Fibroblast of the aortic adventitia (primary cell): ENCODE measurements around the gene TRIP6. TPM values are rescaled to one million over a fixed set of nuclear protein-coding genes. Genes with fewer than 3 reads are reported as not detected.
A peak's percentile ranks its signal among the peaks of the same experiment; 100 is the strongest.

Experiments
- DNase-seq: peaks from one replicate; pipeline ENCODE4 v3.0.0-alpha.2; 2010; ENCODE audit warnings: low read depth
- H3K4me3 ChIP-seq: 2 replicates; pipeline ENCODE4 v1.5.1; 2011; ENCODE audit warnings: low read depth, mild to moderate bottlenecking, control low read depth, low read length, moderate library complexity
- total RNA-seq: library from RNA; depleted of rRNA; stranded (reverse); fragments of >200 nt; gene quantifications from 2 replicates; pipeline ENCODE4 v1.2.3, GENCODE V29; 2012; ENCODE audit warnings: low replicate concordance
- TF ChIP-seq, protein P1 (sequence below): IDR thresholded peaks from 2 replicates; pipeline ENCODE4 v1.5.1; 2011; ENCODE audit warnings: mild to moderate bottlenecking, low read length, control low read depth, inconsistent platforms; ENCODE audit not compliant: insufficient read depth

The TRIP6 gene
- total RNA-seq, 1 donor: 71.4 TPM

- DNase-seq: no peak
- H3K4me3 ChIP-seq: peak overlapping the region; percentile 48
- TF ChIP-seq, protein P1, sequence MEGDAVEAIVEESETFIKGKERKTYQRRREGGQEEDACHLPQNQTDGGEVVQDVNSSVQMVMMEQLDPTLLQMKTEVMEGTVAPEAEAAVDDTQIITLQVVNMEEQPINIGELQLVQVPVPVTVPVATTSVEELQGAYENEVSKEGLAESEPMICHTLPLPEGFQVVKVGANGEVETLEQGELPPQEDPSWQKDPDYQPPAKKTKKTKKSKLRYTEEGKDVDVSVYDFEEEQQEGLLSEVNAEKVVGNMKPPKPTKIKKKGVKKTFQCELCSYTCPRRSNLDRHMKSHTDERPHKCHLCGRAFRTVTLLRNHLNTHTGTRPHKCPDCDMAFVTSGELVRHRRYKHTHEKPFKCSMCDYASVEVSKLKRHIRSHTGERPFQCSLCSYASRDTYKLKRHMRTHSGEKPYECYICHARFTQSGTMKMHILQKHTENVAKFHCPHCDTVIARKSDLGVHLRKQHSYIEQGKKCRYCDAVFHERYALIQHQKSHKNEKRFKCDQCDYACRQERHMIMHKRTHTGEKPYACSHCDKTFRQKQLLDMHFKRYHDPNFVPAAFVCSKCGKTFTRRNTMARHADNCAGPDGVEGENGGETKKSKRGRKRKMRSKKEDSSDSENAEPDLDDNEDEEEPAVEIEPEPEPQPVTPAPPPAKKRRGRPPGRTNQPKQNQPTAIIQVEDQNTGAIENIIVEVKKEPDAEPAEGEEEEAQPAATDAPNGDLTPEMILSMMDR: peak; percentile 81
These were observed 27.9 kb downstream of the TRIP6 start for GRCh38 chr7:100894860-100895700.

GRCh38 chr7:100895701-100895955 lies 28.4 kb downstream of the TRIP6 start, which contains the start of gene ACHE:
ACHE (minus strand) TSS chr7:100895888; CDS start chr7:100894232, 1,656 bp downstream.
- peak within 1 kb of the TSS; percentile 48 for H3K4me3 ChIP-seq
- no peak for DNase-seq
- TF ChIP-seq, protein P1: no peak

DNA sequence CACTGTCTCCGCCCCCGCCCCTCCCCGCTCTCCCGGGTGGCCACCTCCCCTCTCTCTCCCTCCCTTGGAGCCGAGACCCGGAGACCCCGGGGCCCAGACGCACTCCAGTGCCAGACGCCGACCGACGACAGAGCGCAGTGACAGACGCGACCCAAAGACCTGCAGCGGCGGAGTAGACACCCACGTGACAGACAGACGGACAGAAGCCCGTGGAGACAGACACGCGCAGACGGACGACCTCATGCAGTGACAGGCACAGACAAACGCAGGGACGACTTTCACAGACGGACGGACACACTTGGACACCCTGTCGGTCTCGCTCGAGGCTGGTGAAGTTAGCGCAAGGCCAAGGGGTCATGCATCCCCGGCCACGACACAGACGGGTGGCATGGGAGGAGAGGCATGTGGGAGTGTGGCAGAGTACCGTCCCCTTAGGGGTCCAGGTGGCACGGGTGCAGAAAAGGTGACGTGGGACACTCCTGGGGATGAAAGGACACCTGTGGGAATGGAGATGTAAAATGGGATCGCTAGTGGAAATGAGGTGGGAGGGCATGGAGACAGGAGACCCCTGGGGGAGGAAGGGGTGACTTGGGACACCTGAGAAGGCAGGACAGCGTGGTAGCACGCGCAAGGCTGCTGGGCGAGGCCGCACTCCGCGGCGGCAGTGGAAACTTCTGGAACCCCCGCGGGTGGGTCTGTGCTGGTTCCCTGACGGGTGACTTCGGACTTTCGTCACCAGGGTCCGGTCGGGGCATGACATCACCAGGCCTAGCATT lies 29.0 kb downstream of the TRIP6 start:
- no peak overlapping the region for H3K4me3 ChIP-seq
- no peak for DNase-seq
- TF ChIP-seq, protein P1: no peak

- no peak for DNase-seq
- TF ChIP-seq, protein P1: peak; percentile 70
- H3K4me3 ChIP-seq: peak overlapping the region; percentile 25
These were observed 29.8 kb downstream of the TRIP6 start for GRCh38 chr7:100896732-100897608.

- DNase-seq: no peak
- TF ChIP-seq, protein P1: no peak
- no peak overlapping the region for H3K4me3 ChIP-seq
These were observed 30.7 kb downstream of the TRIP6 start for GRCh38 chr7:100897772-100898454.

DNA sequence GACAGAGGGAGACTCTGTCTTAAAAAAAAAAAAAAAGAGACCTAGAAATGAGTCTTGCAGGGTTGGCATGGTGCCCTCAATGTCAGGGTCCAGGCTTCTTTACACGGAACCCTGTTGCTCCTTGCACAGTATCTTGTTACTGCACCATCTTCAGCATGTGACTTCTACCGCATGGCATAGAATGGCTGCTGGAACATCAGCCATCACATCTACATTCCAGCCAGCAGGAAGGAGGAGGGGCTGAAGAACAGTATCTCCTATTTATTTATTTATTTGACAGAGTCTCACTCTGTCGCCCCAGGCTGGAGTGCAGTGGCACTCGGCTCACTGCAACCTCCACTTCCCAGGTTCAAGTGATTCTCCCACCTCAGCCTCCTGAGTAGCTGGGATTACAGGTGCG lies 32.2 kb downstream of the TRIP6 start:
- no peak overlapping the region for H3K4me3 ChIP-seq
- TF ChIP-seq, protein P1: no peak
- DNase-seq: no peak
